GM12878 (cell line): ENCODE data around the gene SYNDIG1. TPM values are rescaled to one million over a fixed set of nuclear protein-coding genes. Genes with fewer than 3 reads are reported as not detected.

Experiments used
- ATAC-seq: fragments of 200-7000 bp; cut with Tn5 transposase; 3 replicates; pipeline ENCODE4 v1.9.1; 2020; ENCODE audit warnings: mild to moderate bottlenecking, moderate library complexity
- BruUV-seq: library from RNA; stranded (reverse); fragments of 400-500 nt; replicated peaks from 2 replicates; lab custom pipeline; 2021; lab: Mats Ljungman, UMichigan
- CTCF ChIA-PET: fragments of 300-600 bp; sonication (Branson Sonifier 250); formaldehyde crosslinking; extraction: SDS; loops from one replicate; lab custom pipeline; 2021; ENCODE audit warnings: inconsistent platforms; lab: Yijun Ruan, JAX
- POLR2A ChIA-PET: fragments of 350-600 bp; formaldehyde crosslinking; extraction: SDS; loops from one replicate; lab custom pipeline; 2021; ENCODE audit warnings: inconsistent platforms; lab: Charles Lee
- RAD21 ChIA-PET: fragments of 300-600 bp; sonication (Branson Sonifier 250); formaldehyde crosslinking; loops from one replicate; lab custom pipeline; 2023; ENCODE audit warnings: antibody characterized with exemption; ENCODE audit not compliant: unreplicated experiment; lab: Charles Lee
- SMC1A ChIA-PET: fragments of 300-600 bp; sonication (Branson Sonifier 250); formaldehyde crosslinking; loops from one replicate; lab custom pipeline; 2023; ENCODE audit not compliant: unreplicated experiment, uncharacterized antibody; lab: Charles Lee
- DNase-seq: peaks from one replicate; pipeline ENCODE4 v3.0.0-alpha.2; 2011; ENCODE audit warnings: low read depth, low spot score
- FAIRE-seq: peaks from 3 replicates; lab custom pipeline; 2011; peaks lifted over from hg19 to GRCh38; lab: Jason Lieb, UNC
- H2AFZ ChIP-seq: 2 replicates; pipeline ENCODE4 v1.6.0; 2011; ENCODE audit warnings: low read depth, low read length, control low read depth; ENCODE audit not compliant: control insufficient read depth
- H3K27ac ChIP-seq: 2 replicates; pipeline ENCODE4 v1.5.1; 2011; ENCODE audit warnings: control low read depth; ENCODE audit not compliant: control insufficient read depth, insufficient read depth
- H3K27me3 ChIP-seq, 2 experiments: replicated peaks in 1 of 2; 2 replicates each; pipeline versions ENCODE4 v1.6.0 to v1.6.1; 2011; ENCODE audit warnings: low read length in 1 of 2; ENCODE audit not compliant: control insufficient read depth in 2 of 2, insufficient read depth in 2 of 2
- H3K36me3 ChIP-seq, 2 experiments: 2 replicates each; pipeline ENCODE4 v1.5.1; 2011; ENCODE audit warnings: low read length in 1 of 2; ENCODE audit not compliant: control insufficient read depth in 2 of 2, insufficient read depth in 2 of 2
- H3K4me1 ChIP-seq: 2 replicates; pipeline ENCODE4 v1.6.1; 2011; ENCODE audit warnings: mild to moderate bottlenecking, low read length, moderate library complexity, mixed read lengths; ENCODE audit not compliant: control insufficient read depth, insufficient read depth
- H3K4me2 ChIP-seq: 2 replicates; pipeline ENCODE4 v1.6.0; 2011; ENCODE audit warnings: control low read depth; ENCODE audit not compliant: control insufficient read depth, insufficient read depth
- H3K4me3 ChIP-seq: fragments of 200-600 bp; sonication (generic); 2 replicates; pipeline ENCODE4 v1.5.1; 2016
- H3K79me2 ChIP-seq: 2 replicates; pipeline ENCODE4 v1.6.0; 2011; ENCODE audit warnings: low read length; ENCODE audit not compliant: control insufficient read depth, insufficient read depth
- H3K9ac ChIP-seq: 2 replicates; pipeline ENCODE4 v1.8.0; 2011; ENCODE audit warnings: low read length, control low read depth, mixed read lengths; ENCODE audit not compliant: control insufficient read depth, insufficient read depth
- H3K9me3 ChIP-seq: replicated peaks from 3 replicates; pipeline ENCODE4 v1.5.1; 2011; ENCODE audit warnings: mild to moderate bottlenecking, low read length; ENCODE audit not compliant: control insufficient read depth, insufficient read depth
- H4K20me1 ChIP-seq: 2 replicates; pipeline ENCODE4 v1.6.0; 2011; ENCODE audit not compliant: control insufficient read depth, insufficient read depth
- BACH1 ChIP-seq: fragments of 450-650 bp; IDR thresholded peaks from 2 replicates; pipeline ENCODE4 v1.6.1; 2017; ENCODE audit warnings: mild to moderate bottlenecking, borderline replicate concordance
- CHD2 ChIP-seq: IDR thresholded peaks from 2 replicates; pipeline ENCODE4 v1.6.1; 2011; ENCODE audit warnings: low read depth, low read length, improper control_type of control experiment, borderline replicate concordance
- EED ChIP-seq: sonication (generic); IDR thresholded peaks from 2 replicates; pipeline ENCODE4 v1.6.1; 2016; ENCODE audit warnings: antibody characterized with exemption, low read depth
- EGR1 ChIP-seq, 2 experiments: IDR thresholded peaks; 1 replicate in 1 of 2; 2 replicates in 1 of 2; pipeline ENCODE4 v1.6.1; 2011 to 2012; ENCODE audit warnings: low read depth in 2 of 2, low read length in 2 of 2, borderline replicate concordance in 1 of 2, mild to moderate bottlenecking in 1 of 2, moderate library complexity in 1 of 2
- ESRRA ChIP-seq: IDR thresholded peaks from 2 replicates; pipeline ENCODE4 v1.6.1; 2012; ENCODE audit warnings: mild to moderate bottlenecking, low read length, improper control_type of control experiment
- FOXK2 ChIP-seq: fragments of 450-650 bp; IDR thresholded peaks from 2 replicates; pipeline ENCODE4 v1.6.1; 2017; ENCODE audit warnings: mild to moderate bottlenecking, moderate library complexity
- HDAC2 ChIP-seq: fragments of 200-600 bp; sonication (generic); IDR thresholded peaks from 2 replicates; pipeline ENCODE4 v1.6.1; 2017
- JUNB ChIP-seq: IDR thresholded peaks from 2 replicates; pipeline ENCODE4 v1.6.1; 2016; ENCODE audit warnings: antibody characterized with exemption, mild to moderate bottlenecking
- KDM1A ChIP-seq: fragments of 200-600 bp; sonication (generic); IDR thresholded peaks from 2 replicates; pipeline ENCODE4 v1.6.1; 2016; ENCODE audit warnings: borderline replicate concordance
- MAX ChIP-seq: IDR thresholded peaks from 2 replicates; pipeline ENCODE4 v1.6.1; 2012; ENCODE audit warnings: low read depth, low read length, improper control_type of control experiment
- MEF2A ChIP-seq: IDR thresholded peaks from 2 replicates; pipeline ENCODE4 v1.6.1; 2011; ENCODE audit warnings: low read depth, mild to moderate bottlenecking, low read length, moderate library complexity; ENCODE audit not compliant: insufficient read depth
- MEF2B ChIP-seq: fragments of 450-650 bp; IDR thresholded peaks from 2 replicates; pipeline ENCODE4 v1.6.1; 2018; ENCODE audit warnings: mild to moderate bottlenecking, moderate library complexity; ENCODE audit not compliant: partially characterized antibody, poor library complexity, severe bottlenecking
- SREBF1 ChIP-seq: IDR thresholded peaks from 2 replicates; pipeline ENCODE4 v1.6.1; 2012; ENCODE audit warnings: mild to moderate bottlenecking, low read length
- SRF ChIP-seq, 2 experiments: IDR thresholded peaks; 2 replicates each; pipeline ENCODE4 v1.6.1; 2011; ENCODE audit warnings: low read depth in 2 of 2, low read length in 2 of 2, mild to moderate bottlenecking in 1 of 2, moderate library complexity in 1 of 2
- YBX1 ChIP-seq: fragments of 450-650 bp; IDR thresholded peaks from 2 replicates; pipeline ENCODE4 v1.6.1; 2016; ENCODE audit warnings: antibody characterized with exemption
- ZBED1 ChIP-seq: IDR thresholded peaks from 2 replicates; pipeline ENCODE4 v1.6.1; 2016; ENCODE audit warnings: borderline replicate concordance
- WGBS: methylation state at CpG from one replicate; pipeline ENCODE4 v1.1.6; 2016; ENCODE audit warnings: low lambda C conversion rate; ENCODE audit not compliant: insufficient replicate concordance, insufficient coverage; ENCODE audit errors: missing lambda C conversion rate; 5-methylcytosine and 5-hydroxymethylcytosine counted together
- in situ Hi-C: fragments of 300-500 bp; cut with MboI; formaldehyde crosslinking; loops from 9 replicates; pipeline ENCODE4 v1.14.3; 2018; ENCODE audit warnings: mixed read lengths
- intact Hi-C: fragments of 100-400 bp; cut with micrococcal nuclease; formaldehyde crosslinking; loops from one replicate; pipeline ENCODE4 v1.14.2; 2022; ENCODE audit not compliant: unreplicated experiment
- polyA plus RNA-seq, 11 experiments: library from polyadenylated mRNA; depleted of rRNA in 4 of 11; unstranded in 6 of 11; stranded (reverse) in 5 of 11; fragments of >200 nt; fragmentation: Nextera tagmentation in 4 of 11; fragmentation: Illumina TruSeq in 1 of 11; extraction: Ambion mirVana in 4 of 11; extraction: Trizol in 1 of 11; gene quantifications; 1 replicate in 1 of 11; 2 replicates in 10 of 11; pipeline versions ENCODE4 v1.2.1 to v1.2.3, GENCODE V29; 2011 to 2016; ENCODE audit warnings: inconsistent platforms in 2 of 11, missing spikeins in 2 of 11, low read depth in 1 of 11
- total RNA-seq, 4 experiments: library from RNA; depleted of rRNA in 3 of 4; stranded (reverse); fragments of >200 nt in 3 of 4; fragmentation: Illumina TruSeq in 1 of 4; extraction: Trizol in 1 of 4; gene quantifications; 2 replicates each; pipeline versions ENCODE4 v1.2.1 to v1.2.3, GENCODE V29; 2013 to 2021

Gene SYNDIG1
- total and polyA plus RNA-seq, 10 of the 15 experiments (the other 5 are each of a cell fraction or from before 2014, with no cell fraction given): not detected

- ChIA-PET CTCF (no interaction called here), RAD21 (no interaction called here)
- Histone ChIP-seq H3K27ac (no peak overlapping the region), H4K20me1 (no peaks in the 10 kb centered on the region)
- no peak for ATAC-seq
- no TSS peak for BruUV-seq
- TF ChIP-seq EED (no peak), MEF2A (no peak), YBX1 (no peak), ZBED1 (no peak), HDAC2 (no peak), EGR1 (IDR thresholded peaks at IDR 0.05; ENCODE audit: borderline replicate concordance in 1 of 2, low read depth in 2 of 2, low read length in 2 of 2) (no peak)
- TF ChIP-seq, all 136 proteins: peak for 0
- no peaks in the 10 kb centered on the region for H3K9me3 ChIP-seq
- H3K79me2 ChIP-seq: no peaks in the 10 kb centered on the region
- H2AFZ ChIP-seq: no peak overlapping the region
- no peaks in the 10 kb centered on the region for H3K4me1 ChIP-seq
- intact Hi-C loops (no loop called here), in situ Hi-C loops (no loop called here)
- ChIA-PET POLR2A (no interaction called here), SMC1A (no interaction called here)
- H3K27me3 ChIP-seq: peaks cover 0 to 2% of the 10 kb centered on the region in 2 experiments; a peak in 1 of 4 replicates
- no peak overlapping the region for H3K4me2 ChIP-seq
- FAIRE-seq (no peak), DNase-seq (no peak)
- H3K9ac ChIP-seq: no peak overlapping the region
- H3K4me3 ChIP-seq: no peak overlapping the region
- H3K36me3 ChIP-seq: no peaks in the 10 kb centered on the region
- 33% methylated on average over 11 of the region's 11 CpGs for WGBS
Measured at GRCh38 chr20:24676353-24676977, 207.0 kb downstream of the SYNDIG1 start.

- Histone ChIP-seq H3K4me3 (no peak overlapping the region), H3K27me3 (peaks cover 0 to 2% of the 10 kb centered on the region in 2 experiments; a peak in 1 of 4 replicates), H3K4me2 (no peak overlapping the region), H3K79me2 (no peaks in the 10 kb centered on the region), H3K9ac (no peak overlapping the region), H3K27ac (no peak overlapping the region), H3K4me1 (no peaks in the 10 kb centered on the region), H3K36me3 (no peaks in the 10 kb centered on the region), H2AFZ (no peak overlapping the region), H3K9me3 (no peaks in the 10 kb centered on the region), H4K20me1 (no peaks in the 10 kb centered on the region)
- ChIA-PET CTCF (interaction anchor here (1.4 kb wide), 1 partner anchor 50 kb away, joined by 3 read pairs; no protein-coding TSS in a partner anchor), RAD21 (no interaction called here), SMC1A (no interaction called here), POLR2A (no interaction called here)
- no TSS peak for BruUV-seq
- in situ Hi-C loops: no loop called here
- intact Hi-C loops: no loop called here
- FAIRE-seq (no peak), ATAC-seq (no peak), DNase-seq (no peak)
- WGBS: 34% methylated on average over 6 of the region's 6 CpGs
- TF ChIP-seq SREBF1: no peak
- no peak for TF ChIP-seq BACH1
- no peak for TF ChIP-seq MEF2B
- no peak for TF ChIP-seq ESRRA
- no peak for TF ChIP-seq SRF (IDR thresholded peaks at IDR 0.05; ENCODE audit: low read depth in 2 of 2, low read length in 2 of 2)
- no peak for TF ChIP-seq JUNB
- no peak for TF ChIP-seq CHD2
- TF ChIP-seq KDM1A: no peak
- no peak for TF ChIP-seq FOXK2
- no peak for TF ChIP-seq MAX
Measured at GRCh38 chr20:24676978-24677370, 207.5 kb downstream of the SYNDIG1 start.
